GM12878 (cell line): Measurements from ENCODE around the gene EDC3. TPM values are rescaled to one million over a fixed set of nuclear protein-coding genes. Genes with fewer than 3 reads are reported as not detected.

ENCODE experiments used
- BCL3 ChIP-seq: IDR thresholded peaks from 2 replicates; pipeline ENCODE4 v1.6.1; 2011; ENCODE audit warnings: borderline replicate concordance, low read depth, mild to moderate bottlenecking, moderate library complexity, low read length; ENCODE audit not compliant: insufficient read depth, poor library complexity, severe bottlenecking
- E4F1 ChIP-seq: fragments of 450-650 bp; IDR thresholded peaks from 2 replicates; pipeline ENCODE4 v1.6.1; 2018; ENCODE audit warnings: borderline replicate concordance, mild to moderate bottlenecking; ENCODE audit not compliant: partially characterized antibody
- EGR1 ChIP-seq, 2 experiments: IDR thresholded peaks; 1 replicate in 1 of 2; 2 replicates in 1 of 2; pipeline ENCODE4 v1.6.1; 2011 to 2012; ENCODE audit warnings: low read depth in 2 of 2, low read length in 2 of 2, borderline replicate concordance in 1 of 2, mild to moderate bottlenecking in 1 of 2, moderate library complexity in 1 of 2
- ELK1 ChIP-seq: IDR thresholded peaks from 2 replicates; pipeline ENCODE4 v1.6.1; 2012; ENCODE audit warnings: low read depth, low read length, improper control_type of control experiment
- EP300 ChIP-seq, 2 experiments: fragments of 150-350 bp in 1 of 2; IDR thresholded peaks; 2 replicates each; pipeline ENCODE4 v1.6.1; 2011 to 2012; ENCODE audit warnings: low read depth in 2 of 2, low read length in 2 of 2, borderline replicate concordance in 1 of 2, improper control_type of control experiment in 1 of 2, inconsistent platforms in 1 of 2; ENCODE audit not compliant: control insufficient read depth in 1 of 2
- EZH2 ChIP-seq: IDR thresholded peaks from 2 replicates; pipeline ENCODE4 v1.6.1; 2012; ENCODE audit warnings: low read depth, mild to moderate bottlenecking, control low read depth, inconsistent platforms, low read length, borderline replicate concordance; ENCODE audit not compliant: control insufficient read depth
- KDM1A ChIP-seq: fragments of 200-600 bp; sonication (generic); IDR thresholded peaks from 2 replicates; pipeline ENCODE4 v1.6.1; 2016; ENCODE audit warnings: borderline replicate concordance
- MXI1 ChIP-seq: fragments of 150-350 bp; IDR thresholded peaks from 2 replicates; pipeline ENCODE4 v1.6.1; 2011; ENCODE audit warnings: low read depth, mild to moderate bottlenecking, inconsistent platforms, low read length, improper control_type of control experiment
- NBN ChIP-seq: fragments of 450-650 bp; IDR thresholded peaks from 2 replicates; pipeline ENCODE4 v1.6.1; 2016
- POLR2A ChIP-seq: IDR thresholded peaks from 2 replicates; pipeline ENCODE4 v1.6.1; 2011; ENCODE audit warnings: low read depth, mild to moderate bottlenecking, low read length
- REST ChIP-seq: IDR thresholded peaks from 2 replicates; pipeline ENCODE4 v1.6.1; 2012; ENCODE audit warnings: mild to moderate bottlenecking, low read depth, low read length
- SUPT20H ChIP-seq: IDR thresholded peaks from 2 replicates; pipeline ENCODE4 v1.6.1; 2011; ENCODE audit warnings: low read depth, mild to moderate bottlenecking, low read length, moderate library complexity, borderline replicate concordance; ENCODE audit not compliant: control insufficient read depth
- TCF7 ChIP-seq: IDR thresholded peaks from 2 replicates; pipeline ENCODE4 v1.6.1; 2014; ENCODE audit warnings: antibody characterized with exemption, borderline replicate concordance
- ZBED1 ChIP-seq: IDR thresholded peaks from 2 replicates; pipeline ENCODE4 v1.6.1; 2016; ENCODE audit warnings: borderline replicate concordance
- ZBTB4 ChIP-seq: fragments of 450-650 bp; formaldehyde crosslinking; IDR thresholded peaks from 2 replicates; pipeline ENCODE4 v1.4.0; 2022; ENCODE audit warnings: mild to moderate bottlenecking, moderate library complexity
- ZNF274 ChIP-seq: IDR thresholded peaks from one replicate; pipeline ENCODE4 v1.8.0; 2011; ENCODE audit not compliant: insufficient read length, insufficient read depth
- polyA plus RNA-seq, 11 experiments: library from polyadenylated mRNA; depleted of rRNA in 4 of 11; unstranded in 6 of 11; stranded (reverse) in 5 of 11; fragments of >200 nt; fragmentation: Nextera tagmentation in 4 of 11; fragmentation: Illumina TruSeq in 1 of 11; extraction: Ambion mirVana in 4 of 11; extraction: Trizol in 1 of 11; gene quantifications; 1 replicate in 1 of 11; 2 replicates in 10 of 11; pipeline versions ENCODE4 v1.2.1 to v1.2.3, GENCODE V29; 2011 to 2016; ENCODE audit warnings: inconsistent platforms in 2 of 11, missing spikeins in 2 of 11, low read depth in 1 of 11
- total RNA-seq, 4 experiments: library from RNA; depleted of rRNA in 3 of 4; stranded (reverse); fragments of >200 nt in 3 of 4; fragmentation: Illumina TruSeq in 1 of 4; extraction: Trizol in 1 of 4; gene quantifications; 2 replicates each; pipeline versions ENCODE4 v1.2.1 to v1.2.3, GENCODE V29; 2013 to 2021

The EDC3 gene
- total and polyA plus RNA-seq, 10 of the 15 experiments (the other 5 are each of a cell fraction or from before 2014, with no cell fraction given) = 11.8 to 48.4 (median 35.3) TPM

GRCh38 chr15:74615508-74616365 lies 80.1 kb downstream of the EDC3 start, which contains the start of gene CLK3 (continued):
- TF ChIP-seq E4F1 (peak; percentile 59), POLR2A (peak; percentile 75), EP300 (IDR thresholded peaks at IDR 0.05; ENCODE audit: borderline replicate concordance in 1 of 2, control insufficient read depth in 1 of 2, low read depth in 2 of 2, low read length in 2 of 2) (peak in 1 of 2 experiments; percentile 11; a peak in 1 of 4 replicates), ZBED1 (no peak), BCL3 (no peak), ZNF274 (no peak), REST (no peak), NBN (no peak), SUPT20H (no peak), ZBTB4 (CRISPR knock-in tag) (no peak), MXI1 (peak; percentile 84), TCF7 (no peak), EZH2 (no peak), KDM1A (no peak), ELK1 (peak; percentile 93), EGR1 (IDR thresholded peaks at IDR 0.05; ENCODE audit: borderline replicate concordance in 1 of 2, low read depth in 2 of 2, low read length in 2 of 2) (peak; percentile 4 to 73; a peak in 2 of 3 replicates)
